ENCODE results near the gene ZNF383.
"Not testable (repeated sequence)": the region's sequence is repeated elsewhere in the genome, so short reads cannot be mapped to it uniquely, and the experiment has no call there.

ZNF383 gene

GRCh38 chr19:37292998-37293939 lies 75.3 kb downstream of the ZNF383 start:
- not testable (repeated sequence) for DNase-seq (ENCODE audit: low read depth in 2 of 3, low spot score in 2 of 3)

GRCh38 chr19:37294246-37294645 lies 76.2 kb downstream of the ZNF383 start:
- DNase-seq (ENCODE audit: low read depth in 2 of 3, low spot score in 2 of 3), result not testable (repeated sequence)

All from activated CD8-positive, alpha-beta memory T cell treated with anti-CD3 and anti-CD28 coated beads for 48 hours (primary cell).